Neural cell (in vitro differentiated cells): ENCODE measurements around the gene UNKL. TPM values are rescaled to one million over a fixed set of nuclear protein-coding genes. Genes with fewer than 3 reads are reported as not detected.

Experiments used
- H2AFZ ChIP-seq: fragments of 200-600, 300-800 bp; sonication (generic), shearing (Covaris generic); 2 replicates; pipeline ENCODE4 v1.6.0; 2014; ENCODE audit warnings: low read depth, mild to moderate bottlenecking, antibody characterized with exemption, low read length, moderate library complexity
- H3F3A ChIP-seq: fragments of 200-600 bp; shearing (Covaris generic); 2 replicates; pipeline ENCODE4 v1.6.1; 2016; ENCODE audit warnings: mild to moderate bottlenecking, moderate library complexity, mixed read lengths, antibody characterized with exemption, low read length; ENCODE audit not compliant: insufficient read depth, poor library complexity, severe bottlenecking
- H3K27ac ChIP-seq: fragments of 200-600, 300-800 bp; sonication (generic), shearing (Covaris generic); 2 replicates; pipeline ENCODE4 v1.5.1; 2014; ENCODE audit warnings: mild to moderate bottlenecking, low read length, moderate library complexity
- H3K27me3 ChIP-seq: fragments of 300-800, 200-600 bp; sonication (generic), shearing (Covaris generic); 2 replicates; pipeline ENCODE4 v1.6.0; 2014; ENCODE audit warnings: mild to moderate bottlenecking, low read depth, low read length, moderate library complexity; ENCODE audit not compliant: insufficient read depth
- H3K36me3 ChIP-seq: fragments of 300-800, 200-600 bp; sonication (generic), shearing (Covaris generic); 2 replicates; pipeline ENCODE4 v1.5.1; 2014; ENCODE audit warnings: mild to moderate bottlenecking, antibody characterized with exemption, low read length, moderate library complexity; ENCODE audit not compliant: insufficient read depth
- H3K4me2 ChIP-seq: fragments of 300-800, 200-600 bp; sonication (generic), shearing (Covaris generic); 2 replicates; pipeline ENCODE4 v1.6.0; 2014; ENCODE audit warnings: mild to moderate bottlenecking, low read length
- H3K4me3 ChIP-seq: fragments of 300-800, 200-600 bp; sonication (generic), shearing (Covaris generic); 2 replicates; pipeline ENCODE4 v1.5.1; 2014; ENCODE audit warnings: mild to moderate bottlenecking, low read length, moderate library complexity
- H3K79me2 ChIP-seq: fragments of 200-600 bp; shearing (Covaris generic); replicated peaks from 2 replicates; pipeline ENCODE4 v1.6.0; 2014; ENCODE audit warnings: mild to moderate bottlenecking, low read length, moderate library complexity; ENCODE audit not compliant: insufficient read depth
- H3K9ac ChIP-seq: fragments of 300-800, 200-600 bp; sonication (generic), shearing (Covaris generic); 2 replicates; pipeline ENCODE4 v1.6.1; 2016; ENCODE audit warnings: mild to moderate bottlenecking, low read length, mixed read lengths
- H3K9me2 ChIP-seq: fragments of 200-600 bp; shearing (Covaris generic); 2 replicates; pipeline ENCODE4 v1.6.1; 2016; ENCODE audit warnings: mild to moderate bottlenecking, low read length, mixed read lengths; ENCODE audit not compliant: insufficient read depth
- H3K9me3 ChIP-seq: fragments of 200-600, 300-800 bp; sonication (generic), shearing (Covaris generic); 2 replicates; pipeline ENCODE4 v1.6.1; 2016; ENCODE audit warnings: mild to moderate bottlenecking, mixed run types, low read length, moderate library complexity, mixed read lengths
- H4K20me1 ChIP-seq: fragments of 200-600 bp; shearing (Covaris generic); 2 replicates; pipeline ENCODE4 v1.6.1; 2016; ENCODE audit warnings: mild to moderate bottlenecking, mixed run types; ENCODE audit not compliant: insufficient read depth
- CTCF ChIP-seq: fragments of 450-650 bp; IDR thresholded peaks from 2 replicates; pipeline ENCODE4 v1.5.1; 2014; ENCODE audit warnings: antibody characterized with exemption, mild to moderate bottlenecking, moderate library complexity; ENCODE audit not compliant: poor library complexity, severe bottlenecking
- EP300 ChIP-seq: fragments of 450-650 bp; conservative IDR thresholded peaks from 2 replicates; pipeline ENCODE4 v1.6.1; 2014; ENCODE audit warnings: antibody characterized with exemption, mild to moderate bottlenecking, moderate library complexity; ENCODE audit not compliant: poor library complexity, severe bottlenecking
- EZH2 ChIP-seq: fragments of 200-600, 300-800 bp; shearing (Covaris generic), sonication (generic); IDR thresholded peaks from 2 replicates; pipeline ENCODE4 v1.6.1; 2014; ENCODE audit warnings: antibody characterized with exemption, low read length, borderline replicate concordance, mild to moderate bottlenecking; ENCODE audit not compliant: insufficient read depth, poor library complexity, severe bottlenecking
- MXI1 ChIP-seq: fragments of 450-650 bp; conservative IDR thresholded peaks from 2 replicates; pipeline ENCODE4 v1.6.1; 2014; ENCODE audit warnings: antibody characterized with exemption, mild to moderate bottlenecking; ENCODE audit not compliant: poor library complexity, severe bottlenecking
- POLR2AphosphoS5 ChIP-seq: IDR thresholded peaks from 2 replicates; pipeline ENCODE4 v1.6.1; 2012
- RAD21 ChIP-seq: fragments of 450-650 bp; conservative IDR thresholded peaks from 2 replicates; pipeline ENCODE4 v1.6.1; 2014; ENCODE audit warnings: antibody characterized with exemption, mild to moderate bottlenecking, moderate library complexity
- SMC3 ChIP-seq: fragments of 450-650 bp; conservative IDR thresholded peaks from 2 replicates; pipeline ENCODE4 v1.6.1; 2014; ENCODE audit warnings: antibody characterized with exemption, mild to moderate bottlenecking, moderate library complexity; ENCODE audit not compliant: poor library complexity
- TAF1 ChIP-seq: IDR thresholded peaks from 2 replicates; pipeline ENCODE4 v1.6.1; 2012; ENCODE audit warnings: low read depth
- polyA plus RNA-seq: library from polyadenylated mRNA; depleted of rRNA; stranded (reverse); fragments of >200 nt; gene quantifications from 2 replicates; pipeline ENCODE4 v1.2.3, GENCODE V29; 2014
- TF ChIP-seq, protein P1 (sequence below): IDR thresholded peaks from 2 replicates; pipeline ENCODE4 v1.6.1; 2012; ENCODE audit warnings: borderline replicate concordance

Gene UNKL
- polyA plus RNA-seq, 1 donor from 2014 or later = 11.9 TPM

GRCh38 chr16:1389762-1390161, 24.7 kb downstream of the UNKL start:
- no peak overlapping the region for H3K9ac ChIP-seq
- no peaks in the 10 kb centered on the region for H4K20me1 ChIP-seq
- TF ChIP-seq EZH2 (no peak), CTCF (no peak), SMC3 (no peak), MXI1 (no peak), RAD21 (no peak), EP300 (no peak), TAF1 (no peak), POLR2AphosphoS5 (no peak)
- TF ChIP-seq, protein P1, sequence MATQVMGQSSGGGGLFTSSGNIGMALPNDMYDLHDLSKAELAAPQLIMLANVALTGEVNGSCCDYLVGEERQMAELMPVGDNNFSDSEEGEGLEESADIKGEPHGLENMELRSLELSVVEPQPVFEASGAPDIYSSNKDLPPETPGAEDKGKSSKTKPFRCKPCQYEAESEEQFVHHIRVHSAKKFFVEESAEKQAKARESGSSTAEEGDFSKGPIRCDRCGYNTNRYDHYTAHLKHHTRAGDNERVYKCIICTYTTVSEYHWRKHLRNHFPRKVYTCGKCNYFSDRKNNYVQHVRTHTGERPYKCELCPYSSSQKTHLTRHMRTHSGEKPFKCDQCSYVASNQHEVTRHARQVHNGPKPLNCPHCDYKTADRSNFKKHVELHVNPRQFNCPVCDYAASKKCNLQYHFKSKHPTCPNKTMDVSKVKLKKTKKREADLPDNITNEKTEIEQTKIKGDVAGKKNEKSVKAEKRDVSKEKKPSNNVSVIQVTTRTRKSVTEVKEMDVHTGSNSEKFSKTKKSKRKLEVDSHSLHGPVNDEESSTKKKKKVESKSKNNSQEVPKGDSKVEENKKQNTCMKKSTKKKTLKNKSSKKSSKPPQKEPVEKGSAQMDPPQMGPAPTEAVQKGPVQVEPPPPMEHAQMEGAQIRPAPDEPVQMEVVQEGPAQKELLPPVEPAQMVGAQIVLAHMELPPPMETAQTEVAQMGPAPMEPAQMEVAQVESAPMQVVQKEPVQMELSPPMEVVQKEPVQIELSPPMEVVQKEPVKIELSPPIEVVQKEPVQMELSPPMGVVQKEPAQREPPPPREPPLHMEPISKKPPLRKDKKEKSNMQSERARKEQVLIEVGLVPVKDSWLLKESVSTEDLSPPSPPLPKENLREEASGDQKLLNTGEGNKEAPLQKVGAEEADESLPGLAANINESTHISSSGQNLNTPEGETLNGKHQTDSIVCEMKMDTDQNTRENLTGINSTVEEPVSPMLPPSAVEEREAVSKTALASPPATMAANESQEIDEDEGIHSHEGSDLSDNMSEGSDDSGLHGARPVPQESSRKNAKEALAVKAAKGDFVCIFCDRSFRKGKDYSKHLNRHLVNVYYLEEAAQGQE = no peak
- H3F3A ChIP-seq = no peaks in the 10 kb centered on the region
- no peaks in the 10 kb centered on the region for H3K9me3 ChIP-seq
- H3K9me2 ChIP-seq = no peaks in the 10 kb centered on the region
- no peaks in the 10 kb centered on the region for H3K27me3 ChIP-seq
- no peak overlapping the region for H3K4me2 ChIP-seq
- no peaks in the 10 kb centered on the region for H3K36me3 ChIP-seq
- no peak overlapping the region for H3K27ac ChIP-seq
- H3K4me3 ChIP-seq = no peak overlapping the region
- no peaks in the 10 kb centered on the region for H3K79me2 ChIP-seq
- H2AFZ ChIP-seq = no peak overlapping the region

DNA sequence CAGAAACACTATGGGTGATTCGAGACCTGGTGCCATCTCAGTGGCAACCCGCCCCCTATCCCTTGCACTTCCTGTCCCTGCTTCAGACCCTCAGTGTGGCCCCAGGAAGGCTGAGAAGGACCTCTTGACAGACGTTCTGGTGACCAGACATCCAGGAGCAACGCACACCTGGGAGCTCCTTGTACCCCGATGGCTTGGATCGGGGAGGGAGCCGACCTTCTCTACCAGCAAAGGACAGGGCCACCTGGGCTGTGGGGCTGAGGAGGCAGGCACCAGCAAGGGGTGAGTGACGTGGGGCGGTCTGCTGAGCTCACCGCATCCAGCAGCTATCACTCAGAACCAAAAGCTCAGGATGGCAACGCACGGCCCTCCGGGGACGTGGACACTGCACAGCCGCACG, 27.2 kb downstream of the UNKL start:
- no peak for TF ChIP-seq POLR2AphosphoS5
- H3K9me2 ChIP-seq = no peaks in the 10 kb centered on the region

DNA sequence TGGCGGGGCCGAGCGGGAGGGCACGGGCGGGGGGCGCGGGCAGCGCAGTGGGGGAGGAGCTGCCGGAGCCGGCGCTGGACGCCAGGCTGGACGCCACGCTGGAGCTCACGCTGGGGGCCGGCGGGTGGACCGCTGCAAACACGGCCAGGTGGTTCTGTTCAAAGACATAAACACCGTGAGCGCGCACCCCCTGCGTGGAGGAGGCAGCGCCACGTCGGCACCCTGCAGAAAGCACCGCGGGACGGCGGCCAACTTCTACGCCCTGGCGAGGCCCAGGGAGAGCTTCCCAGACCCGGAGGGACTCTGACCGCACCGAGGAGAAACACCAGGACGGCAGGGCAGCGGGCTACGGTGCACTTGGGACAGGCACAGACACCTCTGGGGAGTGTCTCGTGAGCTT, 29.3 kb downstream of the UNKL start:
- Histone ChIP-seq H3K9me2 (no peaks in the 10 kb centered on the region), H3K4me2 (no peak overlapping the region), H3K9me3 (no peaks in the 10 kb centered on the region), H3K27ac (no peak overlapping the region), H3F3A (no peaks in the 10 kb centered on the region), H3K9ac (no peak overlapping the region), H3K27me3 (no peaks in the 10 kb centered on the region), H4K20me1 (no peaks in the 10 kb centered on the region), H3K4me3 (no peak overlapping the region), H2AFZ (no peak overlapping the region), H3K36me3 (no peaks in the 10 kb centered on the region), H3K79me2 (no peaks in the 10 kb centered on the region)
- TF ChIP-seq EP300 (no peak), CTCF (no peak), TAF1 (no peak), MXI1 (no peak), POLR2AphosphoS5 (no peak), RAD21 (no peak), SMC3 (no peak), EZH2 (no peak)
- TF ChIP-seq, protein P1 = no peak

More for the DNA sequence above, 27.2 kb downstream of the UNKL start:
- Histone ChIP-seq H3K79me2 (no peaks in the 10 kb centered on the region), H3K27me3 (no peaks in the 10 kb centered on the region), H4K20me1 (no peaks in the 10 kb centered on the region), H3K4me2 (no peak overlapping the region), H3K9me3 (no peaks in the 10 kb centered on the region), H3K36me3 (no peaks in the 10 kb centered on the region), H2AFZ (no peak overlapping the region), H3K4me3 (no peak overlapping the region), H3K27ac (no peak overlapping the region), H3F3A (no peaks in the 10 kb centered on the region), H3K9ac (no peak overlapping the region)
